K562 (cell line): Measurements from ENCODE around the gene TOR1B. TPM values are rescaled to one million over a fixed set of nuclear protein-coding genes. Genes with fewer than 3 reads are reported as not detected.

Experiments
- BDP1 ChIP-seq: IDR thresholded peaks from 3 replicates; pipeline ENCODE4 v1.6.1; 2011; ENCODE audit not compliant: insufficient read length, insufficient read depth
- CEBPG ChIP-seq, 3 experiments: fragments of 200-800 bp in 1 of 3; sonication (Bioruptor generic) in 1 of 3; sonication (generic) in 1 of 3; formaldehyde crosslinking in 1 of 3; IDR thresholded peaks in 2 of 3; conservative IDR thresholded peaks in 1 of 3; 2 replicates each; pipeline versions ENCODE4 v1.6.1 to v1.8.0; 2016 to 2022; ENCODE audit warnings: missing compliant biosample characterization in 2 of 3, missing genetic modification characterization in 2 of 3, mild to moderate bottlenecking in 1 of 3, missing genetic modification reagents in 1 of 3
- CHAMP1 ChIP-seq: fragments of 450-650 bp; IDR thresholded peaks from 2 replicates; pipeline ENCODE4 v1.6.1; 2016; ENCODE audit warnings: mild to moderate bottlenecking
- HES1 ChIP-seq: fragments of 450-650 bp; IDR thresholded peaks from 2 replicates; pipeline ENCODE4 v1.6.1; 2016; ENCODE audit warnings: low read depth, mild to moderate bottlenecking, moderate library complexity
- MAFG ChIP-seq: fragments of 450-650 bp; conservative IDR thresholded peaks from 2 replicates; pipeline ENCODE4 v1.6.1; 2016; ENCODE audit warnings: missing genetic modification characterization, missing compliant biosample characterization
- NR2F6 ChIP-seq: fragments of 450-650 bp; formaldehyde crosslinking; IDR thresholded peaks from 2 replicates; pipeline ENCODE4 v1.4.0; 2020; ENCODE audit warnings: mild to moderate bottlenecking
- PKNOX1 ChIP-seq: fragments of 450-650 bp; IDR thresholded peaks from 2 replicates; pipeline ENCODE4 v1.6.1; 2016
- POLR2A ChIP-seq: fragments of 450-650 bp; conservative IDR thresholded peaks from 2 replicates; pipeline ENCODE4 v1.6.1; 2016
- POLR2B ChIP-seq: fragments of 450-650 bp; IDR thresholded peaks from 2 replicates; pipeline ENCODE4 v1.6.1; 2018; ENCODE audit warnings: low read depth; ENCODE audit not compliant: partially characterized antibody
- RREB1 ChIP-seq: fragments of 250-450 bp; sonication (Bioruptor Pico); IDR thresholded peaks from 2 replicates; pipeline ENCODE4 v1.4.0; 2020
- ZFPM2 ChIP-seq: fragments of 250-450 bp; sonication (Bioruptor Pico); IDR thresholded peaks from 2 replicates; pipeline ENCODE4 v1.5.1; 2022; ENCODE audit warnings: mild to moderate bottlenecking
- ZNF146 ChIP-seq: IDR thresholded peaks from one replicate; pipeline ENCODE4 v1.6.1; 2018; ENCODE audit warnings: missing compliant biosample characterization; ENCODE audit not compliant: unreplicated experiment
- ZNF175 ChIP-seq: fragments of 200-800 bp; sonication (Bioruptor generic); IDR thresholded peaks from 2 replicates; pipeline ENCODE4 v1.6.1; 2016; ENCODE audit warnings: low read depth, mild to moderate bottlenecking, missing genetic modification characterization, missing compliant biosample characterization
- ZNF239 ChIP-seq: fragments of 250-450 bp; sonication (Bioruptor Pico); IDR thresholded peaks from 2 replicates; pipeline ENCODE4 v1.4.0; 2020; ENCODE audit warnings: mild to moderate bottlenecking
- ZNF436 ChIP-seq: fragments of 250-450, 450-650 bp; sonication (Bioruptor Pico); formaldehyde crosslinking; IDR thresholded peaks from 2 replicates; pipeline ENCODE4 v1.7.0; 2020; ENCODE audit warnings: mild to moderate bottlenecking
- polyA plus RNA-seq, 8 experiments: library from polyadenylated mRNA; depleted of rRNA in 4 of 8; stranded (reverse) in 5 of 8; unstranded in 3 of 8; fragments of >200 nt; fragmentation: Nextera tagmentation in 2 of 8; fragmentation: Illumina TruSeq in 1 of 8; extraction: Ambion mirVana in 2 of 8; extraction: Trizol in 1 of 8; gene quantifications; 2 replicates each; pipeline versions ENCODE4 v1.2.1 to v1.2.3, GENCODE V29; 2011 to 2014; ENCODE audit warnings: inconsistent platforms in 1 of 8, missing spikeins in 1 of 8
- total RNA-seq, 7 experiments: library from RNA; depleted of rRNA in 6 of 7; stranded (reverse); fragments of >200 nt in 6 of 7; fragmentation: Illumina TruSeq in 2 of 7; extraction: Trizol in 2 of 7; gene quantifications; 2 replicates each; pipeline versions ENCODE4 v1.2.1 to v1.2.3, GENCODE V29; 2011 to 2021; ENCODE audit warnings: low replicate concordance in 1 of 7

TOR1B gene
- total and polyA plus RNA-seq, 9 of the 15 experiments (the other 6 are each of a cell fraction or from before 2014, with no cell fraction given) = 4.2 to 36.5 (median 24.6) TPM

- TF ChIP-seq RREB1 (CRISPR knock-in tag) (no peak), HES1 (no peak), ZNF146 (no peak), MAFG (tag) (no peak), BDP1 (no peak), ZNF175 (CRISPR knock-in tag) (no peak), CHAMP1 (no peak), POLR2B (no peak), ZNF436 (no peak), POLR2A (no peak), CEBPG (CRISPR knock-in tag; IDR thresholded peaks at IDR 0.05) (no peak), CEBPG (tag; conservative IDR thresholded peaks at IDR 0.05 in 1 of 2, IDR thresholded peaks at IDR 0.05 in 1 of 2) (no peak), ZNF239 (no peak), PKNOX1 (no peak), NR2F6 (CRISPR knock-in tag) (no peak), ZFPM2 (CRISPR knock-in tag) (no peak)
These were observed 19.2 kb upstream of the TOR1B start (continued) for GRCh38 chr9:129783516-129784361.
